ENCODE measurements around the gene TSC22D3.

GRCh38 chrX:107726816-107727534 is 48.6 kb downstream of the TSC22D3 start:
- no peak for TF ChIP-seq SIN3A (IDR thresholded peaks at IDR 0.05; ENCODE audit: borderline replicate concordance, insufficient read depth, low read length)
- no peak for TF ChIP-seq REST (IDR thresholded peaks at IDR 0.05; ENCODE audit: insufficient read depth in 1 of 2, low read depth in 2 of 2, low read length in 2 of 2)
- TF ChIP-seq FOXP2 (optimal IDR thresholded peaks at IDR 0.05; ENCODE audit: borderline replicate concordance, extremely low read depth, extremely low read length, insufficient read depth), result no peak

Data from PFSK-1 (cell line).